ENCODE measurements around the gene SPO11. TPM values are rescaled to one million over a fixed set of nuclear protein-coding genes. Genes with fewer than 3 reads are reported as not detected.
"Not testable (repeated sequence)": the region's sequence is repeated elsewhere in the genome, so short reads cannot be mapped to it uniquely, and the experiment has no call there.

SPO11 gene
- total RNA-seq, 4 donors from 2014 or later: not detected

DNA sequence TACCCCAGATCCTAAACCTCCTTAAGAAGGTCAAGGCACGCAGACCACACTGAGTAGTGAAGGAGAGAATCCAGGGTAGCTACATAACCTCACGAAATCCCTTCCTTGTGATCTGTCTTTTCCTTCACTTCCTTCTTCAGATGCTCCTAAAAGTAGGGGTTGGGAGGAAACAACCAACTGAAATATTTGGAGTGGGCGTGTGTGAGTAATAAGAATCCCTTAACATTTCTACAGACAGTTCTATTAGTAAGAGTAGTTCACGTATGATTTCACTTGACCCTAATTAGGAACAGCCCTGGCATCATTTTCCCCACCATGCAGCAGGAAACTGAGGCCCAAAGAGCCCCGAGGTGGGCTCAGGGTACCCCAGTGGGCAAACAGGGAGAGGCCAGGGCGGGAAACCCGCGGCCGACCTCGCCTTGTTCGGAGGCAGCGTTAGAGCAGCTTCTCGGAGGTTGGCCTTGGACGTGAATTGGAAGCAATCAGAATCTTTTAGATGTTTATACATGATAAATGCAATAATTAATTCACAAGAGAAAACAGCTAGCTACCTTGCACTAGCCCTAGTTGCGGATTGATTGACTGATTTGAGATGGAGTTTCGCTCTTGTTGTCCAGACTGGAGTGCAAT, 20.6 kb downstream of the SPO11 start:
- WGBS, 2 donors: 67 to 74% methylated on average over 16 of the region's 16 CpGs
- intact Hi-C loops (cut with DNase I; ENCODE audit: low total_unique reads): no loop called here
- DNase-seq (ENCODE audit: low spot score in 2 of 2): no peak
- no peak for TF ChIP-seq CTCF (IDR thresholded peaks at IDR 0.05)
- no peak for TF ChIP-seq POLR2A (IDR thresholded peaks at IDR 0.05)
- no peak overlapping the region for H3K4me3 ChIP-seq (ENCODE audit: low read depth, poor library complexity, severe bottlenecking)

- WGBS, 2 donors: 18 to 42% methylated on average over 2 to 5 of the region's 24 CpGs
- H3K4me3 ChIP-seq (ENCODE audit: low read depth, poor library complexity, severe bottlenecking); DNase-seq (ENCODE audit: low spot score in 2 of 2); intact Hi-C loops (cut with DNase I; ENCODE audit: low total_unique reads): not testable (repeated sequence)
Measured at GRCh38 chr20:57350726-57351041, 21.1 kb downstream of the SPO11 start.

- no peak for TF ChIP-seq POLR2A (IDR thresholded peaks at IDR 0.05)
- peak within 1 kb of the TSS; percentile 99 for H3K4me3 ChIP-seq (ENCODE audit: low read depth, poor library complexity, severe bottlenecking)
- 0 to 1% methylated on average over 41 to 59 of the region's 64 CpGs for WGBS, 2 donors
- DNase-seq (ENCODE audit: low spot score in 2 of 2): peak; percentile 87 to 97
- intact Hi-C loops (cut with DNase I; ENCODE audit: low total_unique reads): no loop called here
Measured at GRCh38 chr20:57351042-57351783, 21.6 kb downstream of the SPO11 start, which contains the start of gene RAE1. RAE1 (plus strand) TSS chr20:57351255; CDS start chr20:57354039, 2,784 bp downstream.

DNA sequence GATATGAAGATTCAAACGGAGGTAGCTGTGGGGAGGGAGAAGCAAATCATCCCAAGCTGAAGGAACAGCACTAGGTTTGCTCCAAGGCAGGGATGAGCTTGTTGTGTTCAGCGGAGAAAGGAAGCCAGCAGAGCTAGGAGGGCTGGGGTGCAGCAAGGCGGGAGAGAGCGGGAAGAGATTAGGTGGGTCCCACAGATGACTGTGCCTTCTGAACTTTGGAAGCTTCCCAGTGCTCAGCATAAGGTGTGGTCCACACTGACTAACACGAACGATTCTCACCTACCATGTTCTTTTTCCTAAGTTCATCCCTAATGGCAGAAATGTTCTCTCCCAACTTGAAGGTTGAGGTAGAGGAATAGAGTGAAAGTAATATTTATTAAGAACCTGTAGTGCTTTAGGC, 22.7 kb downstream of the SPO11 start:
- WGBS, 2 donors: 55 to 64% methylated on average over 6 of the region's 6 CpGs
- H3K4me3 ChIP-seq (ENCODE audit: low read depth, poor library complexity, severe bottlenecking): no peak overlapping the region
- no peak for TF ChIP-seq POLR2A (IDR thresholded peaks at IDR 0.05)
- no peak for TF ChIP-seq CTCF (IDR thresholded peaks at IDR 0.05)

GRCh38 chr20:57353351-57353750, 23.7 kb downstream of the SPO11 start:
- H3K4me3 ChIP-seq (ENCODE audit: low read depth, poor library complexity, severe bottlenecking): no peak overlapping the region
- 89 to 91% methylated on average over 9 of the region's 9 CpGs for WGBS, 2 donors
- no peak for TF ChIP-seq CTCF (IDR thresholded peaks at IDR 0.05)
- TF ChIP-seq POLR2A (IDR thresholded peaks at IDR 0.05): no peak
- intact Hi-C loops (cut with DNase I; ENCODE audit: low total_unique reads): no loop called here
- no peak for DNase-seq (ENCODE audit: low spot score in 2 of 2)

More for the DNA sequence above, 22.7 kb downstream of the SPO11 start:
- intact Hi-C loops (cut with DNase I; ENCODE audit: low total_unique reads): no loop called here
- DNase-seq (ENCODE audit: low spot score in 2 of 2): no peak

DNA sequence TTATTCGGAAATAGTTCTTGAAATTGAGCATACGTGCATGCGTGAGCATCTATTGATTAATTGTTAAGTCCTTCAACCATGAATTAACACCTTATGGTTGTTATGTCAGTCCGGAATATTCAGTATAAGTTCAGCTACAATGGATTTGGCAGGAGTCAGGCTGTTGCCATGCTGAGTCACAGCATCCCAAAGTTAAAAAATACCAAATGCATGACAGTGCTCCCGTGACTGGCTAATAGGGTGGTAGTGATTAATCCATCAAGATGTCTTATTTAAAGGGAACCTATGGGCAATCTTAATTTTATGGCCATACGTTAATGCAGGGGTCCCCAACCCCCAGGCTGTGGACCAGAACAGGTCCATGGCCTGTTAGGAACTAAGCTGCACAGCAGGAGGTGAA, 31.9 kb downstream of the SPO11 start:
- intact Hi-C loops (cut with DNase I; ENCODE audit: low total_unique reads): no loop called here
- DNase-seq (ENCODE audit: low spot score in 2 of 2): no peak
- TF ChIP-seq CTCF (IDR thresholded peaks at IDR 0.05): no peak
- no peak for TF ChIP-seq POLR2A (IDR thresholded peaks at IDR 0.05)
- no peak overlapping the region for H3K4me3 ChIP-seq (ENCODE audit: low read depth, poor library complexity, severe bottlenecking)
- WGBS, 2 donors: 71 to 84% methylated on average over 6 of the region's 6 CpGs

- intact Hi-C loops (cut with DNase I; ENCODE audit: low total_unique reads): no loop called here
- H3K4me3 ChIP-seq (ENCODE audit: low read depth, poor library complexity, severe bottlenecking): no peak overlapping the region
- no peak for DNase-seq (ENCODE audit: low spot score in 2 of 2)
- TF ChIP-seq POLR2A (IDR thresholded peaks at IDR 0.05): no peak
- no peak for TF ChIP-seq CTCF (IDR thresholded peaks at IDR 0.05)
Measured at GRCh38 chr20:57364451-57364850, 34.8 kb downstream of the SPO11 start.

All from lower leg skin (tissue), 4 donors.